DND-41 (cell line): ENCODE data around the gene BMERB1.

Experiments
- ATAC-seq: fragments of 200-7000 bp; cut with Tn5 transposase; 3 replicates; pipeline ENCODE4 v1.9.1; 2021; ENCODE audit warnings: low read depth; ENCODE audit not compliant: insufficient read depth
- DNase-seq: peaks from one replicate; pipeline ENCODE4 v3.0.0-alpha.2; 2020
- H2AFZ ChIP-seq: 2 replicates; pipeline ENCODE4 v1.6.0; 2012; ENCODE audit warnings: low read depth, low read length
- H3K27ac ChIP-seq: 2 replicates; pipeline ENCODE4 v1.5.1; 2012; ENCODE audit warnings: low read length, inconsistent platforms
- H3K27me3 ChIP-seq: fragments of 200-600 bp; sonication (generic); 2 replicates; pipeline ENCODE4 v1.6.0; 2012; ENCODE audit warnings: low read length, mild to moderate bottlenecking, inconsistent platforms; ENCODE audit not compliant: insufficient read depth, poor library complexity
- H3K36me3 ChIP-seq: 2 replicates; pipeline ENCODE4 v1.5.1; 2012; ENCODE audit warnings: low read length, inconsistent platforms; ENCODE audit not compliant: insufficient read depth
- H3K4me1 ChIP-seq: 2 replicates; pipeline ENCODE4 v1.5.1; 2012; ENCODE audit warnings: mild to moderate bottlenecking, low read length; ENCODE audit not compliant: insufficient read depth
- H3K4me2 ChIP-seq: 2 replicates; pipeline ENCODE4 v1.6.0; 2012; ENCODE audit warnings: mild to moderate bottlenecking, moderate library complexity, low read length, inconsistent platforms; ENCODE audit not compliant: insufficient read depth
- H3K4me3 ChIP-seq, 2 experiments: fragments of 200-600 bp in 1 of 2; shearing (Covaris generic) in 1 of 2; 2 replicates each; pipeline ENCODE4 v1.5.1; 2012 to 2016; ENCODE audit warnings: inconsistent platforms in 2 of 2, low read length in 2 of 2, mild to moderate bottlenecking in 2 of 2, low read depth in 1 of 2, moderate library complexity in 1 of 2
- H3K79me2 ChIP-seq: 2 replicates; pipeline ENCODE4 v1.6.0; 2012; ENCODE audit warnings: low read length, inconsistent platforms; ENCODE audit not compliant: insufficient read depth
- H3K9ac ChIP-seq: 2 replicates; pipeline ENCODE4 v1.6.0; 2012; ENCODE audit warnings: low read depth, mild to moderate bottlenecking, inconsistent platforms, low read length, moderate library complexity
- H3K9me3 ChIP-seq: 2 replicates; pipeline ENCODE4 v1.5.1; 2012; ENCODE audit warnings: low read length, moderate library complexity, mild to moderate bottlenecking, inconsistent platforms; ENCODE audit not compliant: insufficient read depth, severe bottlenecking
- H4K20me1 ChIP-seq: 2 replicates; pipeline ENCODE4 v1.6.0; 2012; ENCODE audit warnings: low read length; ENCODE audit not compliant: insufficient read depth
- CTCF ChIP-seq: IDR thresholded peaks from 2 replicates; pipeline ENCODE4 v1.5.1; 2012; ENCODE audit warnings: borderline replicate concordance, low read length, moderate library complexity, mild to moderate bottlenecking; ENCODE audit not compliant: poor library complexity, severe bottlenecking; ENCODE audit errors: extremely low read depth
- EZH2 ChIP-seq: IDR thresholded peaks from 3 replicates; pipeline ENCODE4 v1.6.1; 2012; ENCODE audit warnings: borderline replicate concordance, low read depth, mild to moderate bottlenecking, moderate library complexity, low read length, inconsistent platforms; ENCODE audit not compliant: severe bottlenecking

Gene BMERB1

GRCh38 chr16:15498427-15499175 lies 64.2 kb downstream of the BMERB1 start:
- no peak overlapping the region for H3K4me3 ChIP-seq
- ATAC-seq (no peak), DNase-seq (no peak)
- H3K36me3 ChIP-seq, result no peaks in the 10 kb centered on the region
- no peaks in the 10 kb centered on the region for H4K20me1 ChIP-seq
- no peaks in the 10 kb centered on the region for H3K79me2 ChIP-seq
- TF ChIP-seq CTCF (no peak), EZH2 (no peak)
- H3K27me3 ChIP-seq, result peaks cover 3% of the 10 kb centered on the region
- H3K27ac ChIP-seq, result no peak overlapping the region
- H3K9ac ChIP-seq, result no peak overlapping the region
- no peak overlapping the region for H3K4me2 ChIP-seq
- no peak overlapping the region for H2AFZ ChIP-seq
- H3K9me3 ChIP-seq, result no peaks in the 10 kb centered on the region
- H3K4me1 ChIP-seq, result no peaks in the 10 kb centered on the region

GRCh38 chr16:15502041-15502725 lies 67.8 kb downstream of the BMERB1 start:
- H2AFZ ChIP-seq, result no peak overlapping the region
- H3K79me2 ChIP-seq, result no peaks in the 10 kb centered on the region
- ATAC-seq, result no peak
- TF ChIP-seq CTCF (no peak), EZH2 (no peak)
- no peak overlapping the region for H3K4me3 ChIP-seq
- no peaks in the 10 kb centered on the region for H3K4me1 ChIP-seq
- no peak overlapping the region for H3K4me2 ChIP-seq
- H3K9ac ChIP-seq, result no peak overlapping the region
- H3K36me3 ChIP-seq, result no peaks in the 10 kb centered on the region
- no peak overlapping the region for H3K27ac ChIP-seq
- no peak for DNase-seq
- peaks cover 3% of the 10 kb centered on the region for H3K27me3 ChIP-seq
- no peaks in the 10 kb centered on the region for H4K20me1 ChIP-seq
- no peaks in the 10 kb centered on the region for H3K9me3 ChIP-seq

- H3K27me3 ChIP-seq, result peaks cover 6% of the 10 kb centered on the region
- no peaks in the 10 kb centered on the region for H3K4me1 ChIP-seq
- H3K4me3 ChIP-seq, result no peak overlapping the region
- no peak overlapping the region for H3K9ac ChIP-seq
- no peak overlapping the region for H2AFZ ChIP-seq
- no peak overlapping the region for H3K4me2 ChIP-seq
- DNase-seq (no peak), ATAC-seq (no peak)
- H3K27ac ChIP-seq, result no peak overlapping the region
- H3K36me3 ChIP-seq, result no peaks in the 10 kb centered on the region
- peaks cover 2% of the 10 kb centered on the region; the same call in 1 of the 2 replicates for H4K20me1 ChIP-seq
- no peaks in the 10 kb centered on the region for H3K9me3 ChIP-seq
- TF ChIP-seq EZH2 (no peak), CTCF (no peak)
- no peaks in the 10 kb centered on the region for H3K79me2 ChIP-seq
Measured at GRCh38 chr16:15506441-15506840, 72.1 kb downstream of the BMERB1 start.
